Adrenal gland (tissue), 12 donors: ENCODE results near the gene DBF4. TPM values are rescaled to one million over a fixed set of nuclear protein-coding genes. Genes with fewer than 3 reads are reported as not detected.
"Not testable (repeated sequence)": the region's sequence is repeated elsewhere in the genome, so short reads cannot be mapped to it uniquely, and the experiment has no call there.

Experiments
- DNase-seq, 7 donors: peaks; one replicate each; pipeline ENCODE4 v3.0.0-alpha.2; 2019 to 2020
- H3K27ac ChIP-seq, 5 donors: fragments of 200-600 bp; sonication (generic) in 4 of 5; 1 replicate in 3 of 5; 2 replicates in 2 of 5; pipeline versions ENCODE4 v1.5.1 to v1.8.0; 2016 to 2020; ENCODE audit warnings: mild to moderate bottlenecking in 1 of 5
- H3K27me3 ChIP-seq: fragments of 200-600 bp; 2 replicates; pipeline ENCODE4 v1.8.0; 2021
- H3K36me3 ChIP-seq, 2 donors: fragments of 200-600 bp; replicated peaks in 1 of 2; 1 replicate in 1 of 2; 2 replicates in 1 of 2; pipeline versions ENCODE4 v1.5.1 to v1.8.0; 2018 to 2022
- H3K4me1 ChIP-seq, 2 donors: fragments of 200-600 bp; replicated peaks in 1 of 2; 1 replicate in 1 of 2; 2 replicates in 1 of 2; pipeline versions ENCODE4 v1.5.1 to v1.8.0; 2018 to 2021
- H3K4me3 ChIP-seq, 4 donors: fragments of 200-600 bp; sonication (generic) in 3 of 4; one replicate each; pipeline ENCODE4 v1.5.1; 2016 to 2018
- H3K9me3 ChIP-seq, 3 donors: fragments of 200-600 bp; sonication (generic) in 1 of 3; replicated peaks in 1 of 3; 1 replicate in 2 of 3; 2 replicates in 1 of 3; pipeline versions ENCODE4 v1.5.1 to v1.8.0; 2016 to 2021
- POLR2A ChIP-seq, 2 donors: fragments of 450-650 bp; IDR thresholded peaks; one replicate each; pipeline ENCODE4 v1.6.1; 2017; ENCODE audit warnings: antibody characterized with exemption in 2 of 2, mild to moderate bottlenecking in 2 of 2, moderate library complexity in 1 of 2
- WGBS, 4 donors: extraction: QIAGEN DNeasy Blood & Tissue Kit in 2 of 4; methylation state at CpG; one replicate each; pipeline versions ENCODE4 v1.1.5 to v1.1.7; 2013 to 2017; 5-methylcytosine and 5-hydroxymethylcytosine counted together
- intact Hi-C, 2 donors: fragments of 100-400 bp; cut with DNase I; formaldehyde crosslinking; loops; one replicate each; pipeline versions ENCODE4 v1.14.1 to v1.15.0; 2022 to 2023
- polyA plus RNA-seq, 3 donors: library from polyadenylated mRNA; stranded (reverse); fragments of 200-250 nt in 2 of 3; fragments of 350-450 nt in 1 of 3; fragmentation: Illumina TruSeq in 1 of 3; extraction: RNeasy Lipid Tissue Mini Kit (QIAGEN cat#74804) in 1 of 3; gene quantifications; one replicate each; pipeline ENCODE4 v1.2.3, GENCODE V29; 2013 to 2014
- total RNA-seq, 9 donors: library from RNA; depleted of rRNA in 4 of 9; stranded (reverse); fragments of >200 nt in 4 of 9; fragments of 120-200 nt in 1 of 9; fragmentation: NEBNext Ultra II Directional in 1 of 9; extraction: Animal tissue kit (Norgen Biotek cat#: 25700) in 1 of 9; gene quantifications; one replicate each; pipeline versions ENCODE4 v1.1.0 to v1.2.4, GENCODE V29; 2013 to 2023
- TF ChIP-seq, protein P1 (sequence below), 6 experiments: fragments of 450-650 bp in 4 of 6; fragments of 200-600 bp in 2 of 6; sonication (generic) in 1 of 6; IDR thresholded peaks; 1 replicate in 5 of 6; 2 replicates in 1 of 6; pipeline versions ENCODE4 v1.5.1 to v1.8.0; 2016 to 2021; ENCODE audit warnings: antibody characterized with exemption in 6 of 6, mild to moderate bottlenecking in 2 of 6, moderate library complexity in 1 of 6
- donor health status: healthy with polysubstance abuse.
- donor health status: Bipolar disorder and iron deficiency.
- donor health status: DM: yes; HTN: yes; CAD: no.
- donor health status: DM: no; HTN: no; CAD: no.
- donor health status: DM: no; HTN: no; CAD: no.
- donor health status: DM: yes; HTN: yes; CAD: no.

DBF4 gene
- total and polyA plus RNA-seq, 12 donors: 0.91 to 23.2 (median 7.2) TPM

DNA sequence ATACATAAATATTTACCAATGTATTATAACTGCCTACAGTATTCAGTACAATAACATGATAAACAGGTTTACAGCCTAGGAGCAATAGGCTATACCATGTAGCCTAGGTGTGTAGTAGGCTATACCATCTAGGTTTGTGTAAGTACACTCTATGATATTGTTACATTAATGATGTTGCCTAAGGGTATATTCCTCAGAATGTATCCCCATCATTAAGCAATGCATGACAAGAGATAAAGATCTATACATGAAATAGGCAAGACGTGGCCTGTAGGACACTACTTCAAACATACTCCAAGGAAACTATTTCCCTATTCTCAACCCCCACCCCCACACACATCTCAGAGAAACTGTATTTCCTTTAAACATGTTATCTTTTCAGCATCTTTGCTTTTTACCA is 42.4 kb downstream of the DBF4 start:
- no peak for TF ChIP-seq POLR2A (IDR thresholded peaks at IDR 0.05)
- TF ChIP-seq, protein P1, sequence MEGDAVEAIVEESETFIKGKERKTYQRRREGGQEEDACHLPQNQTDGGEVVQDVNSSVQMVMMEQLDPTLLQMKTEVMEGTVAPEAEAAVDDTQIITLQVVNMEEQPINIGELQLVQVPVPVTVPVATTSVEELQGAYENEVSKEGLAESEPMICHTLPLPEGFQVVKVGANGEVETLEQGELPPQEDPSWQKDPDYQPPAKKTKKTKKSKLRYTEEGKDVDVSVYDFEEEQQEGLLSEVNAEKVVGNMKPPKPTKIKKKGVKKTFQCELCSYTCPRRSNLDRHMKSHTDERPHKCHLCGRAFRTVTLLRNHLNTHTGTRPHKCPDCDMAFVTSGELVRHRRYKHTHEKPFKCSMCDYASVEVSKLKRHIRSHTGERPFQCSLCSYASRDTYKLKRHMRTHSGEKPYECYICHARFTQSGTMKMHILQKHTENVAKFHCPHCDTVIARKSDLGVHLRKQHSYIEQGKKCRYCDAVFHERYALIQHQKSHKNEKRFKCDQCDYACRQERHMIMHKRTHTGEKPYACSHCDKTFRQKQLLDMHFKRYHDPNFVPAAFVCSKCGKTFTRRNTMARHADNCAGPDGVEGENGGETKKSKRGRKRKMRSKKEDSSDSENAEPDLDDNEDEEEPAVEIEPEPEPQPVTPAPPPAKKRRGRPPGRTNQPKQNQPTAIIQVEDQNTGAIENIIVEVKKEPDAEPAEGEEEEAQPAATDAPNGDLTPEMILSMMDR (IDR thresholded peaks at IDR 0.05): no peak
- intact Hi-C loops: no loop called here
- no peaks in the 10 kb centered on the region for H3K9me3 ChIP-seq
- H3K27ac ChIP-seq: no peak overlapping the region
- no peaks in the 10 kb centered on the region for H3K36me3 ChIP-seq
- H3K4me1 ChIP-seq: no peaks in the 10 kb centered on the region
- no peaks in the 10 kb centered on the region for H3K27me3 ChIP-seq
- DNase-seq: no peak
- WGBS, 4 donors: 78 to 90% (median 83%) methylated on average over 1 of the region's 1 CpG
- no peak overlapping the region for H3K4me3 ChIP-seq

DNA sequence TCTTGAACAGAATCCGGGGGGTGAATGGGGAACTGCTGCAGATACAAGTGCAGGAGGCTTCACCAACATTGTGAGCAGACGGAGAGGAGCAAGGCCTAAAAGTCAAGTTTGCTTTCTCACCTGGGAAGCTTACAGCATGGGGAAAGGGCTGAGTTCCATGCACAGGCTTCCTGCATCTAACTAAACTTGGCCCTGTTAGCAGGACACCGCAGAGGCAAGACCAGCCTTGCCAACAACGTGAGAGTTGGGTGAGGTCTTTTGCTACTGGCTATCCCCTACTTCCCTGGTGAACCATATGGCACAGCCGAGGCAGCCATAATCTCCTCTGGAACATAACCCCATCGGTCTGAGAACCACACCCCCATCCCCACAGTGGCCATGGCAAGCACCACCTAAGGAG is 43.6 kb downstream of the DBF4 start:
- DNase-seq: no peak
- no peak overlapping the region for H3K27ac ChIP-seq
- WGBS, 4 donors: 82 to 90% (median 84%) methylated on average over 6 of the region's 6 CpGs
- H3K27me3 ChIP-seq: no peaks in the 10 kb centered on the region
- H3K36me3 ChIP-seq: no peaks in the 10 kb centered on the region
- no peak overlapping the region for H3K4me3 ChIP-seq
- TF ChIP-seq, protein P1 (IDR thresholded peaks at IDR 0.05): no peak
- no peak for TF ChIP-seq POLR2A (IDR thresholded peaks at IDR 0.05)
- intact Hi-C loops: no loop called here
- no peaks in the 10 kb centered on the region for H3K9me3 ChIP-seq
- H3K4me1 ChIP-seq: no peaks in the 10 kb centered on the region

DNA sequence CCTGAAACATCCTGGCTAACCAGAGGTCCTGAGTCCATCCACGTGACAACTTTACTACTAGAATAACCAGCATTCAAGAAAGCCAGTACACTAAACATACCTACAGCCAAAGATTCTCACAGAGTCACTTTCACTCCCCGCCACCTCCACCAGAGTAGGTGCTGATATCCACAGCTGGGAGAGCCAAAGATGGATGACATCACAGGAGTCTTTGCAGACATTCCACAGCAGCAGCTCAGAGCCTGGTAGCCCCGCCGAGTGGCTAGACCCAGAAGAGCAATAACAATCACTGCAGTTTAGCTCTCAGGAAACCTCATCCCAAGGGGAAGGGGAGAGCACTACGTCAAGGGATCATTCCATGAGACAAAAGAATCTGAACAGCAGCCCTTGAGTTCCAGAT is 44.3 kb downstream of the DBF4 start:
- no peak for DNase-seq
- no peak overlapping the region for H3K27ac ChIP-seq
- WGBS, 4 donors: 76 to 89% (median 83%) methylated on average over 3 to 5 of the region's 5 CpGs
- H3K27me3 ChIP-seq: no peaks in the 10 kb centered on the region
- no peaks in the 10 kb centered on the region for H3K9me3 ChIP-seq
- TF ChIP-seq, protein P1 (IDR thresholded peaks at IDR 0.05): no peak
- TF ChIP-seq POLR2A (IDR thresholded peaks at IDR 0.05): no peak
- H3K4me3 ChIP-seq: no peak overlapping the region
- intact Hi-C loops: no loop called here
- no peaks in the 10 kb centered on the region for H3K36me3 ChIP-seq
- H3K4me1 ChIP-seq: no peaks in the 10 kb centered on the region

DNA sequence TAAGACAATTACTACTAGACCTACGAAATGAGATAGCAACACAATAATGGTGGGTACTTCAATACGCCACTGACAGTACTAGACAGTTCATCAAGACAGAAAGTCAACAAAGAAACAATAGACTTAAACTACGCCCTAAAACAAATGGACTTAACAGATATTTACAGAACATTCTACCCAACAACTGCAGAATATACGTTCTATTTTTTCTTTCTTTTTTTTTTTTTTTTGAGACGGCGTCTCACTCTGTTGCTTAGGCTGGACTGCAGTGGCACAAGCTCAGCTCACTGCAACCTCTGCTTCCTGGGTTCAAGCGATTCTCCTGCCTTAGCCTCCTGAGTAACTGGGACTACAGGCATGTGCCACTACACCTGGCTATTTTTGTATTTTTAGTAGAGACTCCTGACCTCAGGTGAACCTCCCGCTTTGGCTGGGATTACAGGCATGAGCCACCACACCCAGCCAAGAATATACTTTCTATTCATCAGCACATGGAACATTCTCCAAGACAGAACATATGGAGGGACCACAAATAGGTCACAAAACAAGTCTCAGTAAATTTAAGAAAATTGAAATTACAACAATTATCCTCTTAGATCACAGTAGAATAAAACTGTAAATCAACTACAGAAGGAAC is 46.6 kb downstream of the DBF4 start:
- WGBS, 4 donors: 93 to 96% (median 95%) methylated on average over 8 of the region's 8 CpGs
- not testable (repeated sequence) for H3K4me1 ChIP-seq

More for the DNA sequence above, 46.6 kb downstream of the DBF4 start:
- H3K27ac ChIP-seq, H3K4me3 ChIP-seq, H3K27me3 ChIP-seq, intact Hi-C loops, DNase-seq, H3K9me3 ChIP-seq, H3K36me3 ChIP-seq: not testable (repeated sequence)
